ENCODE results near the gene GNPDA2.

The GNPDA2 gene

DNA sequence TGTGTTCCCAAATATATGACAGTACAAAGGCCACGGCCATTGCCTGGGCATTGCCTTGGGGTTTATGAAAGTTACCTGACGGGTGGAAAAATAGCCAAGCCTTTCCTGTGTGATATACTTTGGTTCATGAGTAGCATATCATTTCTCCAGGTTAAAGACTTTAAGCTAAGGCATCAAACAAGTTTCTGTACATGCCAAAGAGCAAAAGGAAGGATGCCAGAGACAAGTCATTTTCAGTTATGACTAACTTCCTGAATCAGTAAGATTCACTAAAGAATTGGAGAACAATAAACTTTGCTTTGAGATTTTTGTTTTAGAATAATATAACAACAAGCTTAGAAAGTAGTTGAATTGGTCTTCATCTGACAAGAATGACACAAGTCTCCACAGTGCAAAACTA lies 57.8 kb downstream of the GNPDA2 start:
- peaks cover 5% of the 10 kb centered on the region for H3K27me3 Mint-ChIP-seq (ENCODE audit: low read depth)
- no peaks in the 10 kb centered on the region for H3K36me3 Mint-ChIP-seq (ENCODE audit: low read depth)
- no peak overlapping the region for H3K4me3 Mint-ChIP-seq
- H3K4me1 Mint-ChIP-seq (ENCODE audit: low read depth) = no peaks in the 10 kb centered on the region
- no peaks in the 10 kb centered on the region for H3K9me3 Mint-ChIP-seq
- no peak overlapping the region for H3K27ac Mint-ChIP-seq

DNA sequence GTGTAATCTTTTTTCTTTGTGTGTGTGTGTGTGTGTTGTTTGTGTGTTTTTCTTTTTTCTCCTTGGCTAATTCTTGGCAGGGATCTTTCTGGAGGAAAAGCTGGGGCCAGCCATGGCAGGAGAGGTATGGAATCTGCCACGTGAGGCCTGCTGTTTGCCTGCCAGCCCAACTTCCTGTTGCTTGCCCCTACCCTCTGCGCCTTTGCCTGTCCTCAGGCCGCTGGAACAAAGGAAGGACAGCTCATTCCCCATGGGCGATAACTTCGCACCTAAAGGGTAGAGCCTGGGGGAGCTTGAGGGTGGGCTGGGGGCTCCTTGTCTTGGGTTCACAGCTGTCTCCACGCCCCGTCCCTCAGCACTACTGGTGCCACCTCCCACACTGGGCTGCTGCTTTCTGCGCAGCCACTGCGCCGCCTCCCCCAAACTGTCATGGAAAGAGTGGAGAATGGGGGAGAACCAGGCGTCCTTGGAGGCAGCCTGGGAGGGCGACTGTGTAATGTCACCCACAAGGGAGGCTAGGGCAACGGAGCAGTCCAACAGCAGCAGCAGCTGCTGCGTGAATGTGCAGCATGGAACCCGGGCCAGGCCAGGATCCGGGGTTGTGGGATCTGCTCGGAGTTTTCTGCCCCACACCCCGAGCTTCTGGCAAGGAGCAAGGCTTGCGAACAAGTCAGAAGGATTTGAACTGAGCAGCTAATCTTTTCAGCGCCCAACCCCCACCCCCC lies 62.7 kb downstream of the GNPDA2 start:
- H3K4me3 Mint-ChIP-seq = no peak overlapping the region
- H3K27ac Mint-ChIP-seq = no peak overlapping the region
- no peaks in the 10 kb centered on the region for H3K9me3 Mint-ChIP-seq
- no peaks in the 10 kb centered on the region for H3K36me3 Mint-ChIP-seq (ENCODE audit: low read depth)
- no peaks in the 10 kb centered on the region for H3K4me1 Mint-ChIP-seq (ENCODE audit: low read depth)
- no peaks in the 10 kb centered on the region for H3K27me3 Mint-ChIP-seq (ENCODE audit: low read depth)

DNA sequence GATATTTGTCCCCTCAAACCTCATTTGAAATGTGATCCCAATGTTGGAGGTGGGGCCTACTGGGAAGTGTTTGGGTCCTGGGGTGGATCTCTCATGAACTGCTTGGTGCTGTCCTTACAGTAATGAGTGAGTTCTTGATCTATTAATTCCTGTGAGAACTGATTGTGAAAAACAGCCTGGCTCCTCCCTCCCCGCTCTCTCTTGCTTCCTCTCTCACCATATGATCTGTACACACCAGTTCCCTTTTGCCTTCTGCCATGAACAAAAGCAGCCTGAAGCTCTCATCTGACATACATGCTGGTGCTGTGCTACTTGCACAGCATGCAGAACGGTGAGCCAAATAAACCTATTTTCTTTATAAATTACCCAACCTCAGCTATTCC lies 63.7 kb downstream of the GNPDA2 start:
- H3K4me3 Mint-ChIP-seq = no peak overlapping the region
- no peaks in the 10 kb centered on the region for H3K9me3 Mint-ChIP-seq
- H3K27ac Mint-ChIP-seq = no peak overlapping the region
- H3K4me1 Mint-ChIP-seq (ENCODE audit: low read depth) = no peaks in the 10 kb centered on the region
- H3K36me3 Mint-ChIP-seq (ENCODE audit: low read depth) = no peaks in the 10 kb centered on the region
- H3K27me3 Mint-ChIP-seq (ENCODE audit: low read depth) = peaks cover 2% of the 10 kb centered on the region

- no peak overlapping the region for H3K27ac Mint-ChIP-seq
Measured at GRCh38 chr4:44661940-44662622, 64.3 kb downstream of the GNPDA2 start.

DNA sequence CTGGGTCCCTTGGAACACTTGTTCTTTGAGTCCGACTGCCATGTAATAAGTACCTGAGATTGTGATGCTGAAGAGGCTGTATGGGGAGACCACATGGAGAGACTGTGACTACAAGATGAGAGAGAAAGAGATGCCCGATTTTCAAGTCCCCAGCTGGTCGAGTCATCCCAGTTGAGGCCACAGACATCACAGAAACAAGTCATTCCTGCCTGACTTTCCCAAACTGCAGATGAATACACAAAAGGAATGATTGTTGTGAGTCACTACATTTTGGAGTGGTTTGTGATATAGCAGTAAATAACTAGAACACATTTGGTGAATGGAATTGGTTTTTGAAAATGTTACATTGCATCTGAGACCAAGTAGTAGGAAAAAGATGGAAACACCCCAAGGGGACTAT lies 66.0 kb downstream of the GNPDA2 start:
- no peak overlapping the region for H3K27ac Mint-ChIP-seq
- no peak overlapping the region for H3K4me3 Mint-ChIP-seq
- no peaks in the 10 kb centered on the region for H3K36me3 Mint-ChIP-seq (ENCODE audit: low read depth)
- no peaks in the 10 kb centered on the region for H3K9me3 Mint-ChIP-seq
- no peaks in the 10 kb centered on the region for H3K4me1 Mint-ChIP-seq (ENCODE audit: low read depth)
- peaks cover 2% of the 10 kb centered on the region for H3K27me3 Mint-ChIP-seq (ENCODE audit: low read depth)

More at GRCh38 chr4:44661940-44662622, 64.3 kb downstream of the GNPDA2 start:
- no peaks in the 10 kb centered on the region for H3K4me1 Mint-ChIP-seq (ENCODE audit: low read depth)
- H3K36me3 Mint-ChIP-seq (ENCODE audit: low read depth) = no peaks in the 10 kb centered on the region
- no peaks in the 10 kb centered on the region for H3K9me3 Mint-ChIP-seq
- H3K27me3 Mint-ChIP-seq (ENCODE audit: low read depth) = peaks cover 2% of the 10 kb centered on the region
- no peak overlapping the region for H3K4me3 Mint-ChIP-seq

DNA sequence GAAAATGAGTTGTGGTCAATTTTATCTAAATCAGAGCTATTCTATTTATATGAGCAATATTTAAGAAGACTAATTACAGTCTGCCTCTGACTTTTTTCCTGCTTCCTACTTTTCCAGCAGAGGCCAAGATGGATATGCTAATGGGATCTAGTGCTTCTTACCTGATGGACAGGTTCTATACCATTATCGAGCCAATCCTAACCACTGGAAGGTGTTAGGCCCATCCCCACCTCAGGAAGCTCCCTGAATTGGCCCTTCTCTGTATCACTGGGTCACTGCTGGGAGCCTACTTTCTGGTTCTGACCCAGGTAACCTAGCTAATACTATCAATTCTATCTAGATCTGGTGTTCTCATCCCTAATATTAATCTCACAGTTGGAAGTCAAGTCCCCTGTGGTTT lies 74.4 kb downstream of the GNPDA2 start:
- H3K27me3 Mint-ChIP-seq (ENCODE audit: low read depth) = no peaks in the 10 kb centered on the region
- no peaks in the 10 kb centered on the region for H3K9me3 Mint-ChIP-seq
- no peaks in the 10 kb centered on the region for H3K4me1 Mint-ChIP-seq (ENCODE audit: low read depth)
- H3K4me3 Mint-ChIP-seq = no peak overlapping the region
- no peaks in the 10 kb centered on the region for H3K36me3 Mint-ChIP-seq (ENCODE audit: low read depth)
- no peak overlapping the region for H3K27ac Mint-ChIP-seq

Measured in T-helper 1 cell treated with Interleukin-12 subunit alpha and Interleukin-12 subunit beta and Interleukin-4 antibody, amounts not matched to agents 30 μg/mL and 1 μg/mL, for 36 hours (primary cell).